Activated CD4-positive, alpha-beta T cell treated with anti-CD3 and anti-CD28 coated beads, Interleukin-2, Interleukin-6, amounts not matched to agents 100 ng/mL and 50 ng/mL, durations not matched to agents 16 hours and 8 hours (primary cell): ENCODE measurements around the gene ZNF616.
A peak's percentile ranks its signal among the peaks of the same experiment; 100 is the strongest.
"Not testable (repeated sequence)": the region's sequence is repeated elsewhere in the genome, so short reads cannot be mapped to it uniquely, and the experiment has no call there.

ENCODE experiments used
- DNase-seq: peaks from one replicate; pipeline ENCODE4 v3.0.0-alpha.2; 2020

The ZNF616 gene

GRCh38 chr19:52102782-52103181 lies 37.0 kb downstream of the ZNF616 start:
- no peak for DNase-seq

- no peak for DNase-seq
These were observed 37.7 kb downstream of the ZNF616 start for GRCh38 chr19:52101866-52102562.

GRCh38 chr19:52099497-52100138 lies 40.1 kb downstream of the ZNF616 start:
- DNase-seq: no peak

GRCh38 chr19:52096416-52096815 lies 43.3 kb downstream of the ZNF616 start:
- DNase-seq: not testable (repeated sequence)

- peak; percentile 82 for DNase-seq
These were observed 44.3 kb downstream of the ZNF616 start, which contains the start of gene ZNF841 for GRCh38 chr19:52095172-52096014. ZNF841 (minus strand) TSS chr19:52095765; CDS start chr19:52084801, 10,964 bp downstream.

- no peak for DNase-seq
These were observed 45.1 kb downstream of the ZNF616 start for GRCh38 chr19:52094526-52095130.

- no peak for DNase-seq
These were observed 53.3 kb downstream of the ZNF616 start for GRCh38 chr19:52086481-52086880.

- DNase-seq: no peak
These were observed 69.2 kb downstream of the ZNF616 start for GRCh38 chr19:52070496-52070895.

- DNase-seq: no peak
These were observed 70.1 kb downstream of the ZNF616 start for GRCh38 chr19:52069653-52070052.

GRCh38 chr19:52066258-52066863 lies 73.4 kb downstream of the ZNF616 start:
- DNase-seq: no peak

- no peak for DNase-seq
These were observed 74.3 kb downstream of the ZNF616 start for GRCh38 chr19:52065399-52065798.
